BLaER1 treated with 17β-estradiol and CSF1 and Interleukin-3, amounts not matched to agents 10 nM and 100 nM (cell line): ENCODE measurements around the gene KRT14.
A peak's percentile ranks its signal among the peaks of the same experiment; 100 is the strongest.
"Not testable (repeated sequence)": the region's sequence is repeated elsewhere in the genome, so short reads cannot be mapped to it uniquely, and the experiment has no call there.

Source experiments
- H3K27ac ChIP-seq, 11 experiments: shearing (Covaris generic); formaldehyde crosslinking; 2 replicates each; pipeline ENCODE4 v1.8.1; 2022
- H3K27me3 ChIP-seq, 11 experiments: shearing (Covaris generic); formaldehyde crosslinking; 2 replicates each; pipeline ENCODE4 v1.8.1; 2022
- H3K36me3 ChIP-seq, 11 experiments: shearing (Covaris generic); formaldehyde crosslinking; 2 replicates each; pipeline ENCODE4 v1.8.1; 2022
- H3K4me1 ChIP-seq, 10 experiments: shearing (Covaris generic); formaldehyde crosslinking; 2 replicates each; pipeline ENCODE4 v1.8.1; 2022
- H3K4me2 ChIP-seq, 11 experiments: shearing (Covaris generic); formaldehyde crosslinking; 2 replicates each; pipeline ENCODE4 v1.8.1; 2022
- H3K4me3 ChIP-seq, 10 experiments: shearing (Covaris generic); formaldehyde crosslinking; 2 replicates each; pipeline ENCODE4 v1.8.1; 2022
- H3K9ac ChIP-seq, 11 experiments: shearing (Covaris generic); formaldehyde crosslinking; 2 replicates each; pipeline ENCODE4 v1.8.1; 2022
- H3K9me3 ChIP-seq, 11 experiments: shearing (Covaris generic); formaldehyde crosslinking; replicated peaks in 1 of 11; 2 replicates each; pipeline ENCODE4 v1.8.1; 2022
- H4K20me1 ChIP-seq, 11 experiments: shearing (Covaris generic); formaldehyde crosslinking; 2 replicates each; pipeline ENCODE4 v1.8.1; 2022
- Cebpa-rat ChIP-seq, 11 experiments: shearing (Covaris generic); IDR thresholded peaks; 2 replicates each; pipeline ENCODE4 v1.8.1; 2022

KRT14 gene

DNA sequence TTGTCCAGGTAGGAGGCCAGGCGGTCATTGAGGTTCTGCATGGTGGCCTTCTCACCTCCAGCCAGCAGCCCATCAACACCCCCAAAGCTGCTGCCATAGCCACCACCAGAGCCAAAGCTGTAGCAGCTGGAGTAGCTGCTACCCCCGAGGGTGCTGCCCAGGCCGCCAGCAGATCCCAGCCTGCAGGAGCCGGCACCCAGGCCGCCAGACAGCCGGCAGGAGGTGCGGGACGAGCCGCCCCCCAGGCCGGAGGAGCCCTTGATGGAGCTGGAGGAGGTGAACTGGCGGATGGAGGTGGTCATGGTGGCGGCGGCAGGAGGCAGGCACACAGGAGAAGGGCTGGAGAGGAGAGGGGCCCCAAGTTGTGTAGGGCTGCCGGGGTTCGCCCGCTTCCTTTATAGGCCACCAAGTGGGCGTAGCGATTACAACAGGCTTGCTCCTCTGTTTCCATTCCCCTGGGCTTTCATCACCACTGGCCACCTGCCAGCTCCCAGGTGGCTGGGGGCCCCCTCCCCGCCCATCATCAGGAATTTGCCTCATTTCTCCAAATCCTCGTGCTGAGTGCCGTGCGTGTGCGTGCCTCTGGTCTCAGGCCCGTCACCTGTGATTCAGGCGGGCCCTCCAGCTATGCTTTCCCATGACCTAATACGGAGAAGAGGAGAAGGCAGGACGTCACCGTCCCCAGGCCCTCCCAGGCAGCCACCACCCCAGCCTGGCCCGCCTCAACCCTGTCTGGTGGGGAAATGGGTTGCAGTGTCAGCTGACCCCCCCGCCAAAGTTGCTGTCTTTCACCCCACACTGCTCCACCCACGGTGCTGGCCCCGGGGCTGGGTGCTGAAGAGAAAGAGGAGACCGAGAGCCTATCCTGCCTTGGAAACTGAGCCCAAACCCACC, 37.8 kb upstream of the KRT14 start, which contains the start of gene KRT17:
Gene KRT17, minus strand, starts transcription at position 368 of the 894 bp plus-strand sequence. Its CDS starts 66 bp downstream, at position 302.
- TF ChIP-seq Cebpa-rat (IDR thresholded peaks at IDR 0.05) = no peak
- Histone ChIP-seq H3K4me1 (peaks cover 7 to 15% (median 10%) of the 10 kb centered on the region in 10 experiments; a peak in 18 of 20 replicates), H3K36me3 (no peaks in the 10 kb centered on the region), H3K27ac (no peak within 1 kb of the TSS), H3K4me3 (no peak within 1 kb of the TSS), H3K9ac (no peak within 1 kb of the TSS), H3K4me2 (peak within 1 kb of the TSS in 9 of 11 experiments; percentile 7 to 56 (median 40); a peak in 14 of 22 replicates), H4K20me1 (no peaks in the 10 kb centered on the region; a peak in 1 of 22 replicates), H3K27me3 (no peaks in the 10 kb centered on the region), H3K9me3 (no peaks in the 10 kb centered on the region)

DNA sequence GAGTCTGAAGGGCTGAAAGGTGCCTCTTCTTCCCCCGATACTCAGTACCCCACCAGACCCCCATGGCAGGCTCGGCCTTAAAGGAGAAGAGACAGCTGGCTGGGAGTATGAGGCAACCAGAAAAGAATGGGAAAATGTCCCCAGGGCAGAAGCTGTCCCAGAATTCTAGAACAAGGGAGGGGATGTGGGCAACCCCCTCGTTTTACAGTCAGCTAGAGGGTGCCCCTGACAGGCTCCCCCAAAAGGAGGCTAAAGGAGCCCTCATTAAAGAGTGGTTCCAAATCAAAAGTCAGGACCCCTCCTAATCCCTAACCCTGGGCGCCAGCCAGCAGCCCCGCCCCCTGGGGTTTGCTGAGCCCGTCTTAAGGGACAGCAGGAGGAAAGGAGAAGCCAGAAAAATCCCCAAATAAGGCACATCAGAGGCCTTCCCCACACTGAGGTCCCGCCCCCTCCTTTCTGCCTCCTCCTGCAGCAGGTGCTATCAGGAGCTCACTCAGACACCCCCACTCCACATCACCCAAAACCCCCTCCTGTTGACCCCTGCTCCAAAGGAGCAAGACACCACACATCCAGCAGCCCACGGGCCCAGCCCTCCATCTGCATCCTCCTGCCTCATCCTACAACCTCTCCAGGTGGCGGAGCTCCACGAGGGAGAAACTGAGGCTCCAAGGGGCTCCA, 36.6 kb upstream of the KRT14 start:
- not testable (repeated sequence) for H3K27ac ChIP-seq, H4K20me1 ChIP-seq, H3K4me3 ChIP-seq, H3K36me3 ChIP-seq, H3K9me3 ChIP-seq, H3K27me3 ChIP-seq, H3K9ac ChIP-seq
- 0 out of 22 replicates have a peak overlapping the region, but pooled peaks of 1 of the 11 experiments have one; percentile 7 for H3K4me2 ChIP-seq
- H3K4me1 ChIP-seq = peaks cover 7 to 15% (median 9%) of the 10 kb centered on the region in 10 experiments; a peak in 17 of 20 replicates

DNA sequence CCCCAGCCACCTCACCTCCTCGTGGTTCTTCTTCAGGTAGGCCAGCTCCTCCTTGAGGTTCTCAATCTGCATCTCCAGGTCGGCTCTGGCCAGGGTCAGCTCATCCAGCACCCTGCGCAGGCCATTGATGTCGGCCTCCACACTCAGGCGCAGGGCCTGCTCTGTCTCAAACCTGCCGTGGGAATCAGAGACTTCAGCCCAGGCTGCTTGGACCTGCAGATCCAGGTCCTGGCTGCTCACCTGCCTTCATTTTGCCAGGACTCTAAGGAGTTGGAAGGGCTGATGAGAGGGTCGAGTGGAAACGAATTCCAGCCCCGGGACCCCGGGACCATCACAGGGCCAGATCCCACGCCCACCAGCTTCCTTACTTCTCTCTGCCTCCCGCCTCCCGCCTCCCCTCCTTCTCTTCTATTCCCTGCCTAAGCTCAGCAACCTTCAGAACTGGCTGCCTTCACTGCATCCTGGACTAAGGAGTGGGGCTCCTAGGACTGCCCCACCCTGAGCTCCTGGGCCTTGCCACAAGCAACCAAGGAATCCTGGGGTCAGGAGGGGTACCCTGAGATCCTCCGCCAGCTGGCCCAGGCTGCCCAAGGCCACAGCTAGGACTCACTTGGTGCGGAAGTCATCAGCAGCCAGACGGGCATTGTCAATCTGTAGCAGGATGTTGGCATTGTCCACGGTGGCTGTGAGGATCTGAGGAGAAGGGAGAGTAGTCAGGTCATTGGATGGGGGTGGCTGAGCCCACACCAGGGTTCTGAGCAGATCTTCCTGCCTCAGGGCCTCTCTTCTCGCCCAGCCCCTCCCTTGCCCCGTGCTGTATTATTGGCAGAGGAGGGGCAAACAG, 35.9 kb upstream of the KRT14 start:
- H3K4me1 ChIP-seq = peaks cover 7 to 15% (median 9%) of the 10 kb centered on the region in 10 experiments; a peak in 17 of 20 replicates
- H3K27ac ChIP-seq, H3K4me3 ChIP-seq, H3K27me3 ChIP-seq, H3K9ac ChIP-seq, H4K20me1 ChIP-seq, H3K4me2 ChIP-seq, H3K9me3 ChIP-seq, H3K36me3 ChIP-seq: not testable (repeated sequence)

DNA sequence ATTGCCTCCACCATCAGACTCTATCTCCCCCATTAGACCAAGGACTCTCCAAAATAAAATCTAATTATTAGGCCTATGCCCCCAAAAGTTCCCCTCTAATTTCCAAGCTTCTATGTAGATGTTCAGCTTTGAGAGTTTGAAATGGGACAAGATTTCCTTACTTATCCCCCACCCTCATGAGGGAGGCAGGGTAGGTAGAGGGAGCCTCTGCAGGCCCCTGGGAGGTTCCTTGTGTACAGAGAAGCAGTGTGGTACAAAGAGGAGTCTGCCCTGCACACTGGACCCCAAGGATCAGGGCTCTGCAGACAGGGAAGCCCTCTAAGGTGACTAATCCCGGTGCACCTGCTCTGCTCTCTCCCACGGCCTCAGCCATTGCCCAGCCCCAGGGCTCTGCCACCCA, 35.2 kb upstream of the KRT14 start:
- Histone ChIP-seq H3K9ac (no peak overlapping the region), H3K27me3 (no peaks in the 10 kb centered on the region), H3K36me3 (no peaks in the 10 kb centered on the region), H3K4me3 (no peak overlapping the region), H4K20me1 (no peaks in the 10 kb centered on the region; a peak in 1 of 22 replicates), H3K9me3 (no peaks in the 10 kb centered on the region), H3K27ac (no peak overlapping the region), H3K4me2 (no peak overlapping the region), H3K4me1 (peaks cover 7 to 16% (median 10%) of the 10 kb centered on the region in 10 experiments; a peak in 17 of 20 replicates)
- no peak for TF ChIP-seq Cebpa-rat (IDR thresholded peaks at IDR 0.05)

DNA sequence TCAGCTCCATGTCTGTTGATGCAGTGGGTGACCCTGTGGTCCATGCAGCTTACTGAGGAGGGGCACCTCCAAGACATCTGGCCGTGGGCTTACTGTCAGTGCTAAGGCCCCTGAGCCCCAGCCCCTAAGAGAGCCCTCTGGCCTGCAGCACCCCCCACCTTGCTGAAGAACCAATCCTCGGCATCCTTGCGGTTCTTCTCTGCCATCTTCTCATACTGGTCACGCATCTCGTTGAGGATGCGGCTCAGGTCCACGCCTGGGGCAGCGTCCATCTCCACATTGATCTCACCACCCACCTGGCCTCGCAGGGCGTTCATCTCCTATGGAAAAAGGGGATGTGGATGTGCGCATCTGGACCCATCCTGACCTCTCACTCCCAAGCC, 34.7 kb upstream of the KRT14 start:
- not testable (repeated sequence) for H3K9me3 ChIP-seq, H3K27me3 ChIP-seq, H3K36me3 ChIP-seq, H4K20me1 ChIP-seq, H3K27ac ChIP-seq, H3K4me2 ChIP-seq, H3K9ac ChIP-seq, H3K4me3 ChIP-seq
- peaks cover 7 to 21% (median 15%) of the 10 kb centered on the region in 10 experiments; a peak in 17 of 20 replicates for H3K4me1 ChIP-seq

DNA sequence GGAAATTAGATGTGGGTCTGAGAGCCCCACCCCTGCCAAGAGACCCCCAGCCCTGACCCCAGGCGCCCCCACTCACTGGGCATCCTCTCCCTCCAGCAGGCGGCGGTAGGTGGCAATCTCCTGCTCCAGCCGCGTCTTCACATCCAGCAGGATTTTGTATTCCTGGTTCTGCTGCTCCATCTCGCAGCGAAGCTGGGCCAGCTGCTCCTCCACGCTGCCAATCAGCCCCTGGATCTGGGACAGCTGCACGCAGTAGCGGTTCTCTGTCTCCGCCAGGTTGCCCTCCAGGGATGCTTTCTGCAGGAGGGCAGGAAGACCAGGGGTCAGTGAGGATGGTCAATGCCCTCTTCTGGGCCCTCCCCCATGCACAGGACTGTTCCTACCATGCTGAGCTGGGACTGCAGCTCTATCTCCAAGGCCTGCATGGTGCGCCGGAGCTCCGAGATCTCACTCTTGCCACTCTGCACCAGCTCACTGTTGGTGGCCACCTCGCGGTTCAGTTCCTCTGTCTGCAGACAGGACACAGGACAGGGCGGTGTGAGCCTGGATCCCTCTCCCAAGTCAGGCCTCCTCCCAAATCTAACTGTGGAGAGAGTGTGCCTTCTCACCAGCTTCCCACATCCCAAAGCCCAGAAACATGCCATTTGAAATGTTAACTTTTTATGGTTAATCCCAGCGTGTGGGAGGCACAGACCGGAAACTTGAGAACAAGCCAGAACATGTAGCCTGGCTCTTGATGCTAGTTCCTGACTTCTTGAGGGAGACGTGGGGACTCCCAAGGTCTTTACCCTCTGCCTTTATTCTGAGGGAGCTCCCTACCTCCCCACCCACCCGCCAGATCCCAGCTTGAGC, 34.1 kb upstream of the KRT14 start:
- Histone ChIP-seq H3K36me3 (no peaks in the 10 kb centered on the region), H4K20me1 (no peaks in the 10 kb centered on the region; a peak in 1 of 22 replicates), H3K27ac (no peak overlapping the region), H3K4me1 (peaks cover 7 to 25% (median 17%) of the 10 kb centered on the region in 10 experiments; a peak in 17 of 20 replicates), H3K4me2 (no peak overlapping the region), H3K9me3 (no peaks in the 10 kb centered on the region), H3K27me3 (no peaks in the 10 kb centered on the region), H3K4me3 (no peak overlapping the region), H3K9ac (no peak overlapping the region)
- no peak for TF ChIP-seq Cebpa-rat (IDR thresholded peaks at IDR 0.05)

DNA sequence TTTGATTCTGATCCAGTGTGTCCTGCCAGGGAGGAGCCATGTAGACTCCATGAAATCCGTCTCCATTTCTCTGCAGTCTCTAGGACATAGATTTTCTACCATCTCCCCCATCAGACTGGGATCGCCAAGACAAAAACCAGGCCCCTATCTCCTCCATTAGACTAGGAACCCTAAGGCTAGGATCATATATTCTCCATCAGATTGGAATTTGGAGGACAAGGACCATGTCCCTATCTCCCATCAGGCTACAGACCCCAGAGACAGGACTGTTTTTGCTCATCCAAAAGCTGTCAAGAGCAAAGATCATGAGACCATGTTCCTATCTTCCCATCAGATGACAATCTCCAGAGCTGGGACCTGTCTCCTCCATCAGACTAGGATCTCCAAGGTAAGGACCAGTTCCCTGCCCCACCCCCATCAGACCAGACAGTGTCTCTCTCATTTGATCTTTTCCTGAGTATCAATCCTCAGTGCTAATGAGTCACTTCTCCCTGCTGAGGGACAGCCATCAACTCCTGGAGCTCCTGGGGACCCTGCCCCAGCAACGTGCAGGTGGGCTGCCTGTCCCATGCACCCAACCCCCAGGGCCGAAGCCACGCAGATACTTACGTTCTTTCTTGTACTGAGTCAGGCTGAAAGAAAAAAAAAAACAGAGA, 33.4 kb upstream of the KRT14 start:
- H3K4me3 ChIP-seq, H3K9me3 ChIP-seq, H3K4me2 ChIP-seq, H4K20me1 ChIP-seq, H3K27ac ChIP-seq, H3K27me3 ChIP-seq, H3K9ac ChIP-seq, H3K36me3 ChIP-seq: not testable (repeated sequence)
- peaks cover 7 to 29% (median 17%) of the 10 kb centered on the region in 10 experiments; a peak in 17 of 20 replicates for H3K4me1 ChIP-seq
